Endometrial microvascular endothelial cells (primary cell): ENCODE data around the gene VWA3A. TPM values are rescaled to one million over a fixed set of nuclear protein-coding genes. Genes with fewer than 3 reads are reported as not detected.
"Not testable (repeated sequence)": the region's sequence is repeated elsewhere in the genome, so short reads cannot be mapped to it uniquely, and the experiment has no call there.

Source experiments
- in situ Hi-C: cut with HindIII; loops from 2 replicates; pipeline ENCODE4 v1.10.0; 2017; ENCODE audit warnings: low sequenced_read_pairs, low pct_unique_long_range_greater_than_20kb; ENCODE audit errors: inconsistent ontology term
- total RNA-seq: library from RNA; depleted of rRNA; stranded (reverse); fragments of >200 nt; gene quantifications from one replicate; pipeline ENCODE4 v1.2.3, GENCODE V29; 2015; ENCODE audit errors: inconsistent ontology term

Gene VWA3A
- total RNA-seq, 1 donor from 2014 or later: not detected

- in situ Hi-C loops: no loop called here
Measured at GRCh38 chr16:22163806-22164205, 71.5 kb downstream of the VWA3A start.

- in situ Hi-C loops: no loop called here
Measured at GRCh38 chr16:22164482-22164881, 72.1 kb downstream of the VWA3A start.

- in situ Hi-C loops: no loop called here
Measured at GRCh38 chr16:22165508-22166285, 73.4 kb downstream of the VWA3A start.

GRCh38 chr16:22171953-22172352, 79.6 kb downstream of the VWA3A start:
- in situ Hi-C loops: no loop called here

GRCh38 chr16:22172642-22173041, 80.3 kb downstream of the VWA3A start:
- in situ Hi-C loops: not testable (repeated sequence)

GRCh38 chr16:22174642-22175041, 82.3 kb downstream of the VWA3A start:
- in situ Hi-C loops: no loop called here

GRCh38 chr16:22177968-22178930, 85.9 kb downstream of the VWA3A start:
- in situ Hi-C loops: no loop called here

- in situ Hi-C loops: no loop called here
Measured at GRCh38 chr16:22181426-22181825, 89.1 kb downstream of the VWA3A start.

- in situ Hi-C loops: no loop called here
Measured at GRCh38 chr16:22181843-22182242, 89.5 kb downstream of the VWA3A start.

GRCh38 chr16:22183335-22183734, 91.0 kb downstream of the VWA3A start:
- in situ Hi-C loops: no loop called here

GRCh38 chr16:22183901-22184614, 91.7 kb downstream of the VWA3A start:
- in situ Hi-C loops: no loop called here

- in situ Hi-C loops: no loop called here
Measured at GRCh38 chr16:22184615-22184968, 92.3 kb downstream of the VWA3A start.

GRCh38 chr16:22186517-22186916, 94.2 kb downstream of the VWA3A start:
- in situ Hi-C loops: no loop called here

GRCh38 chr16:22188267-22188594, 95.9 kb downstream of the VWA3A start:
- in situ Hi-C loops: no loop called here

GRCh38 chr16:22188595-22189442, 96.5 kb downstream of the VWA3A start:
- in situ Hi-C loops: no loop called here

- in situ Hi-C loops: no loop called here
Measured at GRCh38 chr16:22189473-22190080, 97.2 kb downstream of the VWA3A start.

- in situ Hi-C loops: no loop called here
Measured at GRCh38 chr16:22190081-22190775, 97.9 kb downstream of the VWA3A start.
